Measurements from ENCODE around the gene SLC6A20. TPM values are rescaled to one million over a fixed set of nuclear protein-coding genes. Genes with fewer than 3 reads are reported as not detected.

The SLC6A20 gene
- total RNA-seq (under 1 TPM in 1 of 2 donors, not detected in 1; 0.23 TPM), total RNA-seq (0 to 0.08 reads per million in 2 donors)

- H3K36me3 Mint-ChIP-seq (ENCODE audit: low read depth) = peaks cover 2% of the 10 kb centered on the region
- no peaks in the 10 kb centered on the region for H3K9me3 ChIP-seq (ENCODE audit: control insufficient read depth, low read length, poor library complexity, severe bottlenecking)
- peak within 1 kb of the TSS; percentile 87 for H3K4me3 Mint-ChIP-seq
- H3K27ac Mint-ChIP-seq = peak within 1 kb of the TSS; percentile 51
- DNase-seq = no peak
- ATAC-seq = peak; percentile 52
- peaks cover 62% of the 10 kb centered on the region for H3K27me3 Mint-ChIP-seq
- H3K4me1 Mint-ChIP-seq = peaks cover 19% of the 10 kb centered on the region
Observed at GRCh38 chr3:45795882-45796765, at the start of gene SLC6A20. TSS of gene SLC6A20 (minus strand) at chr3:45796536. CDS start at chr3:45796419, 117 bp downstream.

- ATAC-seq (no peak), DNase-seq (no peak)
- Mint-ChIP-seq H3K27me3 (peaks cover 13% of the 10 kb centered on the region), H3K4me1 (peaks cover 27% of the 10 kb centered on the region), H3K36me3 (ENCODE audit: low read depth) (no peaks in the 10 kb centered on the region), H3K4me3 (no peak overlapping the region), H3K27ac (no peak overlapping the region)
- H3K9me3 ChIP-seq (ENCODE audit: control insufficient read depth, low read length, poor library complexity, severe bottlenecking) = no peaks in the 10 kb centered on the region
Observed at GRCh38 chr3:45844616-45845015, 48.3 kb upstream of the SLC6A20 start.

- Mint-ChIP-seq H3K27ac (peak overlapping the region; percentile 96), H3K4me1 (peaks cover 35% of the 10 kb centered on the region), H3K4me3 (peak overlapping the region; percentile 93), H3K36me3 (ENCODE audit: low read depth) (no peaks in the 10 kb centered on the region), H3K27me3 (peaks cover 5% of the 10 kb centered on the region)
- no peaks in the 10 kb centered on the region for H3K9me3 ChIP-seq (ENCODE audit: control insufficient read depth, low read length, poor library complexity, severe bottlenecking)
- DNase-seq (no peak), ATAC-seq (no peak)
Observed at GRCh38 chr3:45842851-45843625, 46.7 kb upstream of the SLC6A20 start.

- H3K9me3 ChIP-seq (ENCODE audit: control insufficient read depth, low read length, poor library complexity, severe bottlenecking) = no peaks in the 10 kb centered on the region
- peaks cover 2% of the 10 kb centered on the region for H3K36me3 Mint-ChIP-seq (ENCODE audit: low read depth)
- H3K4me3 Mint-ChIP-seq = peak within 1 kb of the TSS; percentile 93
- H3K4me1 Mint-ChIP-seq = peaks cover 35% of the 10 kb centered on the region
- peak; percentile 93 for ATAC-seq
- H3K27ac Mint-ChIP-seq = peak within 1 kb of the TSS; percentile 96
- peaks cover 4% of the 10 kb centered on the region for H3K27me3 Mint-ChIP-seq
- peak; percentile 63 to 75 (median 75) for DNase-seq
Observed at GRCh38 chr3:45841757-45842491, 45.6 kb upstream of the SLC6A20 start, which contains the start of gene LZTFL1. TSS of gene LZTFL1 (minus strand) at chr3:45842119. CDS start at chr3:45841991, 128 bp downstream.

GRCh38 chr3:45841420-45841756, 45.1 kb upstream of the SLC6A20 start:
- DNase-seq (peak in 1 of 3 donors; percentile 14), ATAC-seq (peak; percentile 55)
- H3K9me3 ChIP-seq (ENCODE audit: control insufficient read depth, low read length, poor library complexity, severe bottlenecking) = no peaks in the 10 kb centered on the region
- Mint-ChIP-seq H3K4me1 (peaks cover 35% of the 10 kb centered on the region), H3K36me3 (ENCODE audit: low read depth) (peaks cover 2% of the 10 kb centered on the region), H3K27me3 (peaks cover 4% of the 10 kb centered on the region), H3K27ac (peak overlapping the region; percentile 96), H3K4me3 (peak overlapping the region; percentile 93)

GRCh38 chr3:45838466-45838865, 42.1 kb upstream of the SLC6A20 start:
- Mint-ChIP-seq H3K27ac (no peak overlapping the region), H3K27me3 (peaks cover 4% of the 10 kb centered on the region), H3K36me3 (ENCODE audit: low read depth) (peaks cover 9% of the 10 kb centered on the region), H3K4me3 (no peak overlapping the region), H3K4me1 (peaks cover 25% of the 10 kb centered on the region)
- H3K9me3 ChIP-seq (ENCODE audit: control insufficient read depth, low read length, poor library complexity, severe bottlenecking) = no peaks in the 10 kb centered on the region
- ATAC-seq (no peak), DNase-seq (no peak)

- H3K27me3 Mint-ChIP-seq = no peaks in the 10 kb centered on the region
Observed at GRCh38 chr3:45832699-45833098, 36.4 kb upstream of the SLC6A20 start.

GRCh38 chr3:45830121-45830520, 33.8 kb upstream of the SLC6A20 start:
- Mint-ChIP-seq H3K4me3 (no peak overlapping the region), H3K27me3 (no peaks in the 10 kb centered on the region), H3K4me1 (peaks cover 3% of the 10 kb centered on the region), H3K27ac (no peak overlapping the region), H3K36me3 (ENCODE audit: low read depth) (peaks cover 11% of the 10 kb centered on the region)
- H3K9me3 ChIP-seq (ENCODE audit: control insufficient read depth, low read length, poor library complexity, severe bottlenecking) = no peaks in the 10 kb centered on the region
- ATAC-seq = no peak
- DNase-seq = no peak

More at GRCh38 chr3:45832699-45833098, 36.4 kb upstream of the SLC6A20 start:
- ATAC-seq (no peak), DNase-seq (no peak)
- peaks cover 3% of the 10 kb centered on the region for H3K4me1 Mint-ChIP-seq
- H3K4me3 Mint-ChIP-seq = no peak overlapping the region
- H3K36me3 Mint-ChIP-seq (ENCODE audit: low read depth) = peaks cover 17% of the 10 kb centered on the region
- no peak overlapping the region for H3K27ac Mint-ChIP-seq
- no peaks in the 10 kb centered on the region for H3K9me3 ChIP-seq (ENCODE audit: control insufficient read depth, low read length, poor library complexity, severe bottlenecking)

- Mint-ChIP-seq H3K27me3 (no peaks in the 10 kb centered on the region), H3K4me3 (no peak overlapping the region), H3K27ac (peak overlapping the region; percentile 39), H3K4me1 (peaks cover 3% of the 10 kb centered on the region), H3K36me3 (ENCODE audit: low read depth) (peaks cover 13% of the 10 kb centered on the region)
- ATAC-seq = no peak
- no peak for DNase-seq
- no peaks in the 10 kb centered on the region for H3K9me3 ChIP-seq (ENCODE audit: control insufficient read depth, low read length, poor library complexity, severe bottlenecking)
Observed at GRCh38 chr3:45826908-45827307, 30.6 kb upstream of the SLC6A20 start.

- no peaks in the 10 kb centered on the region for H3K27me3 Mint-ChIP-seq
- no peaks in the 10 kb centered on the region for H3K9me3 ChIP-seq (ENCODE audit: control insufficient read depth, low read length, poor library complexity, severe bottlenecking)
- H3K4me1 Mint-ChIP-seq = peaks cover 1% of the 10 kb centered on the region
- no peak overlapping the region for H3K27ac Mint-ChIP-seq
- no peak overlapping the region for H3K4me3 Mint-ChIP-seq
- ATAC-seq (no peak), DNase-seq (no peak)
- H3K36me3 Mint-ChIP-seq (ENCODE audit: low read depth) = peaks cover 9% of the 10 kb centered on the region
Observed at GRCh38 chr3:45826321-45826720, 30.0 kb upstream of the SLC6A20 start.

GRCh38 chr3:45821127-45821526, 24.8 kb upstream of the SLC6A20 start:
- no peak for DNase-seq
- H3K27ac Mint-ChIP-seq = no peak overlapping the region
- peaks cover 10% of the 10 kb centered on the region for H3K36me3 Mint-ChIP-seq (ENCODE audit: low read depth)
- peaks cover 2% of the 10 kb centered on the region for H3K4me1 Mint-ChIP-seq
- no peak for ATAC-seq
- no peaks in the 10 kb centered on the region for H3K9me3 ChIP-seq (ENCODE audit: control insufficient read depth, low read length, poor library complexity, severe bottlenecking)
- no peaks in the 10 kb centered on the region for H3K27me3 Mint-ChIP-seq
- H3K4me3 Mint-ChIP-seq = no peak overlapping the region

GRCh38 chr3:45819543-45819942, 23.2 kb upstream of the SLC6A20 start:
- no peaks in the 10 kb centered on the region for H3K27me3 Mint-ChIP-seq
- DNase-seq (no peak), ATAC-seq (no peak)
- peaks cover 6% of the 10 kb centered on the region for H3K36me3 Mint-ChIP-seq (ENCODE audit: low read depth)
- H3K27ac Mint-ChIP-seq = no peak overlapping the region
- H3K4me3 Mint-ChIP-seq = no peak overlapping the region
- no peaks in the 10 kb centered on the region for H3K9me3 ChIP-seq (ENCODE audit: control insufficient read depth, low read length, poor library complexity, severe bottlenecking)
- peaks cover 2% of the 10 kb centered on the region for H3K4me1 Mint-ChIP-seq
